ENCODE data around the gene KIT.

- no peak for TF ChIP-seq POLR2A (IDR thresholded peaks at IDR 0.05)
- TF ChIP-seq CTCF (IDR thresholded peaks at IDR 0.05): no peak
- TF ChIP-seq POLR2AphosphoS5 (IDR thresholded peaks at IDR 0.05): no peak
- no peak for TF ChIP-seq EP300 (IDR thresholded peaks at IDR 0.05)
Measured at GRCh38 chr4:54675721-54676461, 18.1 kb downstream of the KIT start.
